SH-SY5Y (cell line): Measurements from ENCODE around the gene SLC9A1.

Experiments used
- GATA2 ChIP-seq: IDR thresholded peaks from 2 replicates; pipeline ENCODE4 v1.6.1; 2011; ENCODE audit warnings: mild to moderate bottlenecking, low read depth, low read length
- GATA3 ChIP-seq: IDR thresholded peaks from 2 replicates; pipeline ENCODE4 v1.6.1; 2011; ENCODE audit warnings: low read depth, mild to moderate bottlenecking, low read length, moderate library complexity

The SLC9A1 gene

DNA sequence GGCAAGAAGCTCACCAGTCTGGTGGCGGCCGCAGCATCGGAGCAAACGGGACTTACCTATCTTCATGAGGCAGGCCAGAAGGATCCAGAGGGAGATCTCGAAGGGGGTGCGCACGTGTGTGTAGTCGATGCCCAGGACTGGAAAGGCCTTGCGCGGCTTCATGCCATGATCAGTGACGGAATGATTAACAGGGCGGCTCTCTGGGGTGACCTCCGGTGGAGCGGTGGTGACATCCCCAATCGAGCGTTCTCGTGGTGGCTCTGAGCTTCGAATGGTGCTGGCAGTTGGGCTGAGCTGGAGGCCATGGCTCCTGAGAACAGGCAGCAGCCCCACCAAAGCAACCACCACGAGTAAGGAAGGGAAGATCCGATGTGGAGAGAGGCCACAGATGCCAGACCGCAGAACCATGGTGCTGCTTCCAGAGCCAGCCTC lies 982 bp downstream of the SLC9A1 start:
- TF ChIP-seq GATA2 (no peak), GATA3 (no peak)

DNA sequence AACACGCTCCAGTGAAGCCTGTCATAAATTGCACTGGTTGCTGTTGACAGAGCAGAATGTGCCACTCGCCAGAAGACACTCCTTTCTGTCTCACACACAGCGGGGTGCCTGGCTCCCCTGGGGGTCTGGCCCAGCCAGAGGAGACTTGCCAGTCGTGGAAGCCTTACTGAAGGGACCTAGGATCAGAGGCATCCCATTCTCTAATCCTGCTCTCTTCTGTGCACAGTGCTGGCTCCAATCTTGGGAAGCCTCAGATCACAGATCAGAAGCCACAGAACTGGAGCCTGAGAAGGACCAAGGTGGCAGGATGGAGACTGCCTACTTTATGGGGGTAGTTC lies 1.4 kb downstream of the SLC9A1 start:
- no peak for TF ChIP-seq GATA3
- TF ChIP-seq GATA2, result no peak

DNA sequence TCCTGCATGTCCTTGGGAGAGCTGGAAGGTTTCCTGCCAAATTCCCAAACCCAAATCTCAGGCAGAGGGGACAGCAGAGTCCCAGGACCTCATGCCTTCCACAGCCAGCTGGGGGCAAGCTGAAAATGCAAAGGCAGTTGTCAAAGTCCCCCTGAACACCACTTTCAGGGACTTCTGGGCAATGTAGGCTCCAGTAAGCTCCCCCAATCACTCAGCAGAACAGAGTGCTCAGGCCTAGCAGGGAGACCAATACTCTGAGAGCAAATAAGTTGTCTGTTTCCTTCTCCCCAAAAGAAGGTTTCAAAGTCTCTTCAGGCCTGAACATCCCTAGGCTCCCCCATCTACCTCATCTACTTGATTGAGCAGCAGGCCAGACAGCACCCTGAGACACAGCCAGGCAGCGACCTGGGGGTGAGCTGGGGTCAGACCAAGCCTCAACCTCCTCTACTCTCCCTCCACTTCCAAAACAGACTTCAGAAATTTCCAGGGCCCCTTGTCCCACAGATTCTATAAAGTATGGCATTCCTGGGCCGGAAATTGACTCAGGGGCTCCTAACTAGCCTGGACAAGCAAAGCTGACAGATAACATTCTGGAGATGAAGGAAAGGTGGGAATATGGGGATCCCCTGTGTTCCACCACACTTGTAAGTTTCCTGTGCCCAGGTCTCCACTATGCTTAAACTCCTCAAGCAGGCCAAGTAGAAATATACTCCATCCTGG lies 1.9 kb downstream of the SLC9A1 start:
- TF ChIP-seq GATA3 (no peak), GATA2 (no peak)

DNA sequence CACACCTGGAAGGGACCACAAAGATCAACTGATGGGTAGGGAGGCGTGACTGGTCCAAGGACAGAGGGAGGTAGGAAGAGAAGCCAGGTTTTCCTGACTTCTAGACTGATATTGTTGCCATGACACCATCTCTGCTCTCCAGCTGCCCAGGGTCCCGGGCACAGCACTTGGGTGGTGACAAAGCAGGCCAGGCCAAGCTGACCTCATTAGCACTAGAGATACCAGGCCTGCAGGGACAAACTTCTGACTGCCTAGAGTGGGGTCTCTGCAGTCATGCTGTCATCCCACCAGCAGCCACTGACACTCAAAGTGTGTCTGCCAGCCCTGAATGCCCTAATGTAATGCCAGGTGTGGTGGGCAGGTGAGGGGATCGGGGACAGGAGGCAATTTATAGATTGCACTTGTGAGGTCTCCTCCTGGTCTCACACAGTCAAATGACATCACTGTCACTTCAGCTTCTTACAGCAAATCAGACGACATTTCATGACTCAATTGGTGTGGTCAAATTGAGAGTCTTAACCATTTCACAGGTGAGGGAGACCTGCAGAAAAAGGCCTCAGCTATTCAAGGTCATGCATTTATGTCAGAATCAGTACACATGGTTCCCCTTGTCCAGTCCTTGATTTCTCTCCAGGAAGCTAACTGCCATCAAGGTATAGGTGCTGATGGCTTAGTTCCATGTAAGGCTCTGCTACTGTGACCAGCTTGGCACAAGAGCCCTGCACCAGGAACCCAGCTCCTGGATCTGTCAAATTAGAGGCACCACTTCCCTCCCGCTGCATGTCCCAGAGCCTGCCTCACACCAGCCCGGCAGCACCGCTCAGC lies 2.7 kb downstream of the SLC9A1 start:
- TF ChIP-seq GATA3, result no peak
- no peak for TF ChIP-seq GATA2

DNA sequence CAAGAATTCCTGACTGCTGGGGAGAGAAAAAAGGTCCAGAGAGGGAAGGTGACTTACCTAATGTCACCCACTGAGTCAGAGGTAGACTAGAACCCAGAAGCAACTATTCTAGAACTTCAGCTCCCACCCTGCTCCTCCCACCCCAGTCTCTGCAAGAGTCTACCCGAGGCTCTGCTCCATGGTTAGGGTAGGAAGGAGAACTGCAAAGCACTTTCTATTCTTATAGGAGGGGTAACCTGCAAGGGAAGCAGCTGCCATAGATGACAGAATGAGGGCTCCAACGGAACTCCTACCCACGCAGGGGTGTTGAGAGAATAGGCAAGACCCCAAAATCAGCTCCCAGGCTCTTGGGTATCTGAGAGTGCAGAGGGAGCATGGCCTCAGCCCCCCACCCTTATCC lies 4.3 kb downstream of the SLC9A1 start:
- TF ChIP-seq GATA3 (no peak), GATA2 (no peak)

DNA sequence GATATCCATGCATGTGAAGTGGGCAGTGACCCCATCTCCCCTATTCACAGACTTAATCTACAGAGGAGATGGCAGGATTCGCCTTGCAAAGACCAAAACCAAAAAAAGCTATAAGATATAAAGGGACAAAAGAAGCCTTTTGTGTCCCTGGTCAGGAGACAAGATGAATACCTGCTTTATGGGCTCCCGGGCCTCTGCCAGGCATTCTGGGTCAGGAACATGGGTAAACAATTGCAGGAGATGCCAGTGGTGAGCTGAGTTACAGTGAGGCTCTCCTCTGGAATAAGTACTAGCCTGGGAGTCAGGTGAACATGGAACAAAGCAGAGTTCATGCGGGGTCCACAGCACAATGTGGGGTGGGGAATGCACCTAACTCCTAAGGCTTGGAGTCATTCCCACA lies 4.7 kb downstream of the SLC9A1 start:
- TF ChIP-seq GATA2, result no peak
- TF ChIP-seq GATA3, result no peak

DNA sequence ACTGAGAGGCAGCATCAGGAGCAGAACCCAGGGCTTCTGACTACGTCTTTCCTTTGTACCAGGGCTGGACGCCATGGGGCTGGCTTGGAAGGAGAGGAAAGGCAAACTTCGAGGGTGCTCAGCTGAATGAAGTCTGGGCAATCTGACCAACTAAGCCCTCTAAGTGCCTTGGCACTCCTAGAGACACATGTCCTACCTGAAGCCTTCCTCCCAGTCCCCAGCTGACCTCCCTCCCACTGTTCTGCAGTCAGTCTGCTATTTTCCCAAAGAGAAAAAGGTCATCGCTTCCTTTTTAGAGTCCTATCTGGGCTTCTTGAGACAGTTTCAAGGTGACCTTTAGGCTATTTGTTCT lies 5.2 kb downstream of the SLC9A1 start:
- no peak for TF ChIP-seq GATA3

DNA sequence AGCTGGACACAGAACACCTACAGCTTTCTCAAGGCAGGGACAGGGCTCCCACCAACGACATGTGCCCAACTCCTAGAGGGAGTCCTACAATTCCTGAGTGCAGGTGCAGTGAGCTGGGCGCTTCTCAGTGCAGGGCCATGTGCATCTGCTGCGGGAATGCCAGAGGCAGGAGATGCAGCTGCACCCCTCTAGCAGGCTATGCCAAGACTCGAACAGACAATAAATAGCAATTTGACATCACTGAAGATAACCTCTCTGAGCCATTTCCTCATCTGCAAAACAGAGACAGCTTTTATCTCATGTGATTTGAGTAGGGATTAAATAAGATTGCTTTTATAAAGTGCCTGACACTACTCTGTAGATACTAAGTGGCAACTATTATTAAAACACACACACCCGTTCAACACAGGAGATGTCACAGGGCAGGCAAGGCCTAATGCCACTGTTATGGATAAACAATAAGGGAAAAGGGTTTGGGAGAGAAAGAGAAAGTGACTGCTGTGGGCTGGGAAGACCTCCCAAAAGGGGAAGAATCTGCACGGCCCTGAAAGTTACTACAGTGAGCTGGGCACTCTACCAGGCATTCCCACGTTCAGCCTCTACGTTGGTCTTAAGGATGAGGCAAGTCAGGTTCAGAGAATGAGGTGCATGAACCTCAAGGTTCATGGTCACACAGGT lies 5.7 kb downstream of the SLC9A1 start:
- TF ChIP-seq GATA3 (no peak), GATA2 (peak; percentile 79)

DNA sequence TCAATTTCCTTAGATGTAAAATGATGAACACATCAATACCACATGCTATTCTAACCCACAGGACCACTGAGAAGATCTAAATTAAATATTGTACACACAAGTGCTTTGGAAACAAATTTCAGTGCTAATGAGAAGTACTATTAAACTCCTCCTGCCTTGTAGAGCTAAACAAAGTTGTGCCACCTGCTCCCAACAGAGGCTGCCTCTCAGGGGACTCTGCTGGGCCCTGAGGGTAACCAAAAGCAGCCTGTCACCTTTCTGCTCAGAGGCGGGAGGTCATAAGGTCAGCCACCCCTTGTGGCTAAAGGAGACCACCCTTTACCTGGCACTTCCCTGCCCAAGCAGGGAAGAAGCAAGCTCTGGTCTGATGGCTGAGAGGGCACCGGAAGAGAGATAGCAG lies 6.3 kb downstream of the SLC9A1 start:
- TF ChIP-seq GATA3, result no peak
- TF ChIP-seq GATA2, result no peak

DNA sequence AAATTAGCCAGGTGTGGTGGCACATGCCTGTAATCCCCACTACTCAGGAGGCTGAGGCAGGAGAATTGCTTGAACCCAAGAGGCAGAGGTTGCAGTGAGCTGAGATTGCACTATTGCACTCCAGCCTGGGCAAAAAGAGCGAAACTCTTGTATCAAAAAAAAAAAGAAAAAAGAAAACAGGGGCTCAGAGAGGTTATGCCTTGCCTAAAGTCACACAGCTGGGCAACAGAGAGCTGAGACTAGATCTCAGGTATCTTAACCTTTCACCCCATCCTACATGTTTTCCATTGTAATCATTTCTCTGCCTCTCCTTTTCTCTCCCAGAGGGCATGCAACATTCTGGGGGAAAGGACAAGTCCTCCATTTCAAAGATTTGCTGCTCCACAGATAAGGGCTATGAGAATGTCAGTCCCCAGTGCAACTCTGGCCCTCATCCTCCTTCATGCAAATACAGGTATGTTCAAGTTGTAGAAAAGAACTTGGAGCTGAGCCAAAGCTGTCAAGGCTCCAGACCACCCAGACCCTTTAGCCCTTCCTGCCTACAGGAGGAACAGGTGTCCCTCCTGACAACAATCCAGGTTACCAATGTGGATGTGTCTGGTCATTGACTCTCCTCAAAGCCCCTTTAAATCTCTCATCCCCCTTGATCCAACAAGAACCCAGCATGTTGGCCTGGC lies 6.9 kb downstream of the SLC9A1 start:
- no peak for TF ChIP-seq GATA3
- no peak for TF ChIP-seq GATA2

DNA sequence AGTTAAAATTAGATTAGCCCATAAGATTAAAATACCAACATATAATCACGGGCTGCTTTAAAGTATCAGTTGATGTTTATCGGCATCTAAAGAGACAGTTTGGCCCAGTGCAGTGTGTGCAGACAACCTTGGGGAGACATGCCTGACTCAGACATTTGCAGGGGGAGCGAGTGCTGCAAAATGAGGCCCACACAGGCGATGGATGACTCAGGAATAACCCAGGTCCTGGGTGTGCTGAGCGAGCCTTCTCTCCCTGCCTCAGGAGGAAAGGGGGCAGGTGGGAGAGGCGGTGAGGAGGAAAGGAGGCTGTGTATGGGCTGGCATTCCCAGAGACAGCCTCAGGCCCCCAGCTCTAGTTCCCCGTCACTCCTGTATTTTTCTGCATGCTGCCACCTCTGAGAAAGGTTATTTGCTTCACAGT lies 9.0 kb downstream of the SLC9A1 start:
- no peak for TF ChIP-seq GATA2
- TF ChIP-seq GATA3, result no peak

DNA sequence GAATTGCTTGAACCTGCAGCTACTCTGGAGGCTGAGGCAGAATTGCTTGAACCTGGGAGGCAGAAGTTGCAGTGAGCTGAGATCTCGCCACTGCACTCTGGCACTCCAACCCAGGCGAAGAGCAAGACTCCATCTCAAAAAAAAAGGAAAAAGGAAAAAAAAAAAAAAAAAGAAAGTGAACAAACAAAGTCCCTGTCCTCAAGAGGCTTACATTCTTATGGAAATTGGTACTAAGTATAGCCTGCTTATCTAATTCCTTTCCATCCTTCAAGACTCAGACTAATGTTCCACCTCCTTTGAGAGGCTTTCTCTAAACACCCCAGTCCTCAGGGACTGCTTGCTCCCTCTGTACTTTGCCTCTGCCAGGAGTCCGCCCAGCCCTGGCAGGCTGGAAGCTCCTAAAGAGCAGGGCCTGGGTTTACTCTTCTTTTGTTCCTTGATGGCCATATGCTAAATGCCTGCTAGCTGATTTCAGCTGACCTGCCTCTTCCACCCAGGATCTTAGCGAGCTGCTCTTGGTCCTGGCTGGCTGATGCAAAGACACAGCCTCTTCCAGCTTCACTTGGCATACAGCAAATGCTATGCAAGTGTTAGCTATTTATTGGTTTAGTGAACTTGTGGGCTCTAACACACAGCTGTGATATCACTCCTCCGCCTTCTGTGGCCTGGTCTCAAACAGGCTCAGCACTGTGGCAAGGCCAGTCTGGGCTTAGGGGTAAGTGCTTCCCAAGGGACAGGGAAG lies 9.8 kb downstream of the SLC9A1 start:
- TF ChIP-seq GATA2 (no peak), GATA3 (no peak)

DNA sequence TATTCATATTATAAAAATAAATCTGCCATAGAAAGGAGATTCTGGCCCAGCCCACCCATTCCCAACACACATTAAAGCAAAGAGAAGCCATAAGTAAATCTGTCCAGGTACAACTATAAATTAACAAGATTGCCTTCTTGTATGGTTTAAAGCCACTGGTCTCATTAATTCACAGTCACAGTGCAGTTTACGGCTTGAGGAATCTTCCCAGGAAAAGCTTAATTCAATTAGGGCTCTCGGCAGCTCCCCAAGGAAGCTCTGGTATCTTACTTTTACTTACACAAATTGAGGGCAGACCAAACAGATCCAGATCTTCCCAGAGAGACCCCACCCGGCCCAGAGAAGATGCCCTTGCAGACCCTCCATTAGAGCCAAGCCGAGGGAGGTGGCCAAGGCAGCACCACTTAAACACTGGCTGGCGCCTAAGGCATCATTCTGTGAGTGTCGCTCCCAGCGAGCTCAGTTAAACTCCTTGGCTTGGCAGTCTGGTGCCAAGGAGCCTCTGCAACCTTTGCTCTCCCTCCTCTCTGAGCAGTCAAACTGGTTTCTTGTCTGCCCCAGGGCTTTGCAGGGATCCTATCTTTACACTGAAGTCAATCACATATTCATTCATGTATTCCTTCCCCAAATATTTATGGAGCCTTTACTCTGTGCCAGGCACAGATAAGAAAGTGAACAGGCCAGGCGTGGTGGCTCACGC lies 10.7 kb downstream of the SLC9A1 start:
- TF ChIP-seq GATA3, result no peak
